Right lung (tissue), 5 donors: Measurements from ENCODE around the gene HSPA12A. TPM values are rescaled to one million over a fixed set of nuclear protein-coding genes. Genes with fewer than 3 reads are reported as not detected.
A peak's percentile ranks its signal among the peaks of the same experiment; 100 is the strongest.

ENCODE experiments used
- DNase-seq, 2 donors: peaks; one replicate each; pipeline ENCODE4 v3.0.0-alpha.2; 2013
- polyA plus RNA-seq, 5 donors: library from polyadenylated mRNA; unstranded; fragments of 120-200 nt; gene quantifications; one replicate each; pipeline versions ENCODE4 v1.2.1 to v1.2.3, GENCODE V29; 2013; ENCODE audit warnings: inconsistent platforms in 1 of 5, low replicate concordance in 1 of 5; ENCODE audit not compliant: insufficient read length in 5 of 5, insufficient read depth in 1 of 5

Gene HSPA12A
- polyA plus RNA-seq, 5 donors: 7.9 to 13.8 (median 12.8) TPM

GRCh38 chr10:116633216-116633600 lies 109.2 kb downstream of the HSPA12A start:
- no peak for DNase-seq

DNA sequence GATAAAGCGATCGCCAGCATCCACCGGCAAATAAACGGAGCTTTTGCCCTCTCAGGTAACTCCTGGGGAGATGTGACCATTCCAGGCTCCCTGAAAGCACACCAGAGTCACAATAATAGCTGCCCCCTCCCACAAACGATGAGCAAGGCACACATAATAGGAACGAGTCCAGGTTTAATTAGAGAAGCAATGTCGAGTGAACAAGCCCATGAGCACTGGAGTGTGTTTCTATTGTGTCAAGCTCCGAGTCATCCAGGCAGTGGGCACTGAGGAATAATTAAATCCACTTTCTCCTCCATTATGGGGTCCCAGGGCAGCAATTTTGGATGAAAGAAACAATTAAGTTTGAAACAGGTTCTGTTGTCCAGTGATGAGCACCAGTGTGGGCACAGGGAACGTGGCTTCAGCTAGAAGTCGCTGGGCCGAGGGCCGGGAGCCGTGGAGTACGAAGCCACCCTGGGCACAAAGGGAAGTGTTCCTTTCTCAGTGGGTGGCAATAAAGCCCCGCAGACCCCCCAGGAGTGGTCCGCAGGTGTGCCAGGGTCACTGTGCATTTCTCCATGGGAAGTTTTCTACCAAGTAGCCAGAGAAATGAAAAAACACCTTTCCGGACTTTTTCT lies 109.7 kb downstream of the HSPA12A start:
- no peak for DNase-seq

GRCh38 chr10:116631871-116632295 lies 110.5 kb downstream of the HSPA12A start:
- DNase-seq: no peak

- no peak for DNase-seq
Observed at GRCh38 chr10:116630020-116630419, 112.3 kb downstream of the HSPA12A start.

GRCh38 chr10:116629340-116629739 lies 113.0 kb downstream of the HSPA12A start:
- no peak for DNase-seq

- peak; percentile 14 to 27 for DNase-seq
Observed at GRCh38 chr10:116627386-116627933, 114.9 kb downstream of the HSPA12A start.

- DNase-seq: no peak
Observed at GRCh38 chr10:116626815-116627214, 115.6 kb downstream of the HSPA12A start.

DNA sequence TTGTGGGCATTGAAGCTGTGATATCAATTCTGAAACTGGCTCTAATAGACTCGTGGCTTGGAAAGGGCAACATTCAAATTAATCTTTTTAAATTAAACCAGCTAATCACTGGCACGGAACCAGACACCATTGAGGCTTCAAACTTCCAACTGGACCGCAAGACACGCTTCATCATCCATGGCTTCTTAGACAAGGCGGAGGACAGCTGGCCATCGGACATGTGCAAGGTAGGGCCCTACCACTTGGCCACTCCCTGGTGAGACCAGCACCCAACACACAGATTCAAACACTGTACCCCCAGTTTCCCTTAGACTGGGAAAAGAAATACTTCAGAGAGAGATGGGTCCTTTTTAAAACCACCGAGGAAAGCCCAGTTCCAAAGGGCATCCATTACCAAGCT lies 116.5 kb downstream of the HSPA12A start:
- DNase-seq: no peak

- no peak for DNase-seq
Observed at GRCh38 chr10:116621934-116622655, 120.3 kb downstream of the HSPA12A start.

DNA sequence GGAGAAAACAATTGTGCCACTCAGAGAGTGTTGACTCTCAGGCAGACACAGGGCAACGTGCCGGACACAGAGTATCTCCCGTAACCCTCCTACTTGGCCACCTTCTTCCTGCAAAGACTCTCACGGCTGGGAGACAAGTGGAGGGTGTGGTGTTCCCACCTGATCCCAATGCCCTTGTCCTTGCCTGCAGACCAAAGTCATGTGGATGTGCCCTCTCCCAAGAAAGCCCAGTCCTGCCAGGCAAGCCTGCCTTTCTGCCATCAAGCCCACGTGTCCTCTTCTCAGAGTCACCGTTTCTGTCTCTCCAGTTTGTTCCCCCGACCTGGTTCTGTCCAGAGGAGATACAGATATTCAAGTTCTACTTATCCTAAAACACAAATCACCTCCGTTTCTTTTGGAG lies 120.9 kb downstream of the HSPA12A start:
- no peak for DNase-seq

Other genes starting within 250 kb of the HSPA12A start
- not detected for gene PNLIP, start 196.6 kb downstream of the HSPA12A start, polyA plus RNA-seq
- under 1 TPM in 4 of 5 donors, not detected in 1; 0.15 to 0.26 (median 0.21) TPM for gene PNLIPRP1, start 151.6 kb downstream of the HSPA12A start, polyA plus RNA-seq
- not detected for gene PNLIPRP2, start 121.6 kb downstream of the HSPA12A start, polyA plus RNA-seq
- 1 to 10 TPM; 2.5 to 4.5 (median 2.7) TPM for gene ENO4, start 106.9 kb upstream of the HSPA12A start, polyA plus RNA-seq